HG03571 (cell line): ENCODE results near the gene RETSAT.
"Not testable (repeated sequence)": the region's sequence is repeated elsewhere in the genome, so short reads cannot be mapped to it uniquely, and the experiment has no call there.

ENCODE experiments used
- ATAC-seq: cut with Tn5 transposase; IDR thresholded peaks from one replicate; pipeline ENCODE4 v1.9.1; 2021; ENCODE audit not compliant: unreplicated experiment

RETSAT gene

GRCh38 chr2:85354286-85355072, at the start of gene RETSAT, which contains the start of gene ELMOD3:
RETSAT (minus strand) TSS chr2:85354528; CDS start chr2:85354507, 21 bp downstream.
ELMOD3 (plus strand) TSS chr2:85354769; CDS start chr2:85357199, 2,430 bp downstream.
- ATAC-seq: peak; percentile 96

DNA sequence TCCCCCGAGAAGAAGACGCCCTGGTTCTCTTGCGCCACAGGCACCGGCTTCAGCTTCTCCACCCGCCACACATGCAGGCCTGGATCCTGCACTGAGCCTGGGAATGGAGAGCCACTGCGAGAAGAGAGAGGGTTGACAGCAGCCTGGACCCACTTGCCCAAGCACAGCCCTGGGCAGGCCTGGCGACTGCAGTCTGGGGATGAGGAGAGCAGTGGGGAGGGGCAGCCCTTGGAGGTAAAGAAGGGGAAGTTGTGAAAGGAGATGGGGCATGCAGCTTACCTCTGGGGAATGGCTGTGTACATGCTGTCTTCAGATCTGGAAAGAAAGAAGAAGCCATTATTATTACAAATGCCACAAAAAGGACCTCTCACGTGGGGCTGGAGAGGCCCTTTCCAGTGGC, 47.5 kb upstream of the RETSAT start:
- no peak for ATAC-seq

- ATAC-seq: no peak
These were observed 47.1 kb upstream of the RETSAT start for GRCh38 chr2:85401464-85401805.

GRCh38 chr2:85400541-85401463, 46.5 kb upstream of the RETSAT start:
- ATAC-seq: no peak

DNA sequence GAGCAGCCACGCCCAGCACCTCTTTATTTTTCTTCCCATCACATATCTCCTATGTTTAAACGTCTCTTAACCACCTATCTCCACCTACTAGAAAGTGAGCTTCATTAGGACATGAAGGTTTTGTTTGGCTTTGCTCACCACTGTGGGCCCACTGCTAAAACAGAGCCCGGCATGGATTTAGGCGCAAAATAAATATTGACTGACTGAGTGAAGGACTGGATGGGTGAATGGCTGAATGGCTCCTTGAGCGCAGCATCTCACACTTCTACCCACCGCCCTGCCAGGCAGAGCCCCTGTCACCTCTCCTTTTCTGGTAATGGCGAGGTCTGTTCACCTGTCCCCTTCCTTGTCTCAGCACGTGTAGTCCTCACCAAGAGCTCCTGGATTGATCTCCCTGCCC, 45.7 kb upstream of the RETSAT start:
- ATAC-seq: no peak

DNA sequence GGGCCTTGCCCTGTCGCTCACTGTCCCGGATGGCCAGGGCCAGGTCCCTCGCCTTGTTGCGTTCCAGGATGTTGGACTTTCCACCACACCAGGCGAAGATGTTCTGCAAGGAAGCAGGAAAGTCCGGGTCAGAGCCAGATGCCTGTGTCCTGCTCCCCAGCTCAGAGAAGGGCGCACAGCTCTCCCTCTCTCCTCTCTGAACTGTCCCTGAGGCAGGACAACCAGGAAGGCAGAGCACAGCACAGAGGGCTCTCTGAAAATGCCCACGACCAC, 44.8 kb upstream of the RETSAT start:
- no peak for ATAC-seq

DNA sequence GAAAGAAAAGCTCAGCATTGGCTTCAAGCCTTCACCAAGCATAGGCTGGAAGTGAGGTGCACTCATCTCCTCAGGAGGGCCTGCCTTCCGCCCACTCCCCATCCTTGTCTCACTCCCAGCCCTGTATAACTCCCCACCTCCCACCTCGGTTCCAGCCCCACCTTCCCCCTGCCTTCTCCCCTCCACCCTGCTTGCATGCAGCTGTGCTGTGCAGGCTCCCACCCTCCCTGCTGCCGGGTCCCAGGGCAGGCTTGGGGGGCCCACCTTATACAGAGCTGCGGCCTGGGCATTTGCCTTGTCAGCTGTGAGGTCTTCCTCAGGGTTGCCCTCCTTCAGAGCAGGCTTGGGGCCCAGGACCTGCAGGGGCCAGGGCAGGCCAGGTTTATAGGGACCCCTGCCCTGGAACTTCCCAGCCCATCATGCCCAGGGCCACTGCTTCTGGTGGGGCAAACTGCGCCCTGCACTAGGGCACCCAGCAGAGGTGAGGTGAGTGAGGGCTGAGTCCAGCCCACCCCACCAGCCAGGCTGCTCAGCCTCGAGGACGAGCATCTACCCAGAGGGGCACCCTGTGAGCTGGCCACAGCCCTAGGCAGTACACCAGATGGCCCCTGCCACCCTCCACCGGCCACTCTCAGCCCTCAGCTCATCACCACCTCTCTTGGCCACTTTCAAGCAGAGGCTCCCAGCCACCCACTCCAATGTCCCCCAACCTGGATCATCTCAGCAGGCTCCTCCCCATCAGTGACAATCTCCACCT, 44.3 kb upstream of the RETSAT start:
- ATAC-seq: no peak

GRCh38 chr2:85397925-85398331, 43.6 kb upstream of the RETSAT start:
- no peak for ATAC-seq

GRCh38 chr2:85396531-85397470, 42.5 kb upstream of the RETSAT start:
- ATAC-seq: no peak

DNA sequence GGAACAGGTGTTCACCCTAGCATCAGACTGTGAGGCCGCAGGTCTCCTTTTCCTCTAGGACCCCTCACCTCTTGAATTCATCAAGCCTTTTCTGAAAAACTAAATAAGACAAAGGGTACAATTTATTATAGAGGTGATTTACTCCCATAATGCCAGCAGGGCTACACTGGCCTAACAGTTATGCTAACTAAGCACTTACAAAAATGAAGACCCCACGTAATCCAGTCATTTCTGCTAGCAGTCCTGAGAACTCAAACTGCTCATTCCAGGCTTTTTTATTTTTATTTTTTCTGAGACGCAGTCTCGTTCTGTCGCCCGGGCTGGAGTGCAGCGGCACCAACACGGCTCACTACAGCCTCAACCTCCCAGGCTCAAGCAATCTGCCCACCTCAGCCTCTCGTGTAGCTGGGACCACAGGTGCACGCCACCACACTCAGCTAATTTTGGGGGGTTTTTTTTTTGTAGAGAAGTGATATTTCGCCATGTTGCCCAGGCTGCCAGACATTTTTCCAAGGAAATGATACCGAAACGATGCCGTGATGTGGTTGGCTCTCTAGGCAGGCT, 41.7 kb upstream of the RETSAT start:
- ATAC-seq: no peak

DNA sequence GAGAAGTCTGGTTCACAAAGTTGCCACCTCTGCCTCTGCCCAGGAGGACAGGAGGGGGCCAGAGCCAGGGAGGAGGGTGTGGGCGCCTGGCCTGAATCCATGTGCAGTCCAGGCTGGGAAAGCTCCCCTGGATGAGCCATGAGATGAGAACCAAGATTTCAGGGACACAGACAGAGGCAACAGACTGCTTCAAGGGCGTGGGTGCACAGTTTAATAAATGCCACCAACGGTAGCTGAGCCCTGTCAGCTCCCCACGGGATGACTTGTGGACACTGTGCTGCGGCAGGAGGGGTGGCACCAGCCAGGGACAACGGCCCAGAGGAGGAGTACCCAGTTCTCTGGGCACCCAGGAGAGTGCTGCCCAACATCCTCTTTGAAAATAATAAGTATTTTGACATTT, 40.6 kb upstream of the RETSAT start:
- ATAC-seq: no peak

GRCh38 chr2:85394261-85394681, 39.9 kb upstream of the RETSAT start:
- ATAC-seq: no peak

GRCh38 chr2:85393836-85394235, 39.5 kb upstream of the RETSAT start:
- no peak for ATAC-seq

- ATAC-seq: no peak
These were observed 36.8 kb upstream of the RETSAT start for GRCh38 chr2:85390941-85391669.

DNA sequence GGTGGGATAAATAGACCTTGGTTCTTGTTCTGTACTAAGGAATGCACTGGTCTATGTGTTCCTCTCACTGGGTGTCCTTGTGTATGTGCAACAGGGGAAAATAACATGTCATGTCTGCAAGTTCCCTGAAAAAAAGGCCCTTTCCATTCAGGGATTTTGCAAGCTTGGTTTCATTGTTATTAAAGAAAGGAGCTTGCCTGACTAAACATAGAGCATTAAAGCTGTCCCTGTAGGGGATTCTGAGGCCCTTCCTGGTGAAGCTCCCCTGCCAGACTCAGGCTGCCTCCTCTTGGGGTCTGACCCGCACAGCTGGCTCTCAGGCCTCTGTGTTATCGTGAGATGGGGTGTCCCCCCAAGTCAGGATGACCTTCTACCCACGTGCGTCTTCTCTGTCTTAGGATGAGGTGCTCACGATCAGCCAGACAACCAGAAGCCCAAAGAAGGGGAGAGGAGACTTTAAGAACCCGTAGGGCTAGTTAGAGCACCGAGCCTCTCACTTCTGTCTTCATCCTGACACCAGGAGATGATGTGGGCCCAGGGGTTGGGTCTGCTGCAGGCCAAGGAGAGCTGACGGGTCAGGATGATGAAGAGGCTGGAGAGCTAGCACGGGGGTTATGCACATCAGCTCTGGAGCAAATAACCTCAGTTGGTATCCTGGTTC, 34.7 kb upstream of the RETSAT start:
- no peak for ATAC-seq

DNA sequence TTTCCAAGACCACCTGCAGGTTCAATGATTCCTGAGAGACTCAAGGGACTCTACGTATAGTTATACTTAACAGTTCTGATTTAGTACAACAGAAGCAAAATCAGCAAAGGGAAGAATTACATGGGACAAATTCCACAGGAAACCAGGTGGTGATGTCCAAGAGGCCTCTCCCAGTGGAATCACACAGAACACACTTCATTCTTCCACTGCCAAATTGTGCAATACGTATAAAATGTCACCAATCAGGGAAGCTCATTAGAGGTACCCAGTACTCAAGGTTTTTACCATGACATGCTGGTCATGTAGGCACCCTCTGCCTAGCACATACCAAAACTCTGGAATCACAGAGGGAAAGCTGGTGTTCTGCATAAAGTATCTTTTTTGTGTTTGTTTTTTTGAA, 33.4 kb upstream of the RETSAT start:
- ATAC-seq: no peak

GRCh38 chr2:85385746-85386145, 31.4 kb upstream of the RETSAT start:
- no peak for ATAC-seq

DNA sequence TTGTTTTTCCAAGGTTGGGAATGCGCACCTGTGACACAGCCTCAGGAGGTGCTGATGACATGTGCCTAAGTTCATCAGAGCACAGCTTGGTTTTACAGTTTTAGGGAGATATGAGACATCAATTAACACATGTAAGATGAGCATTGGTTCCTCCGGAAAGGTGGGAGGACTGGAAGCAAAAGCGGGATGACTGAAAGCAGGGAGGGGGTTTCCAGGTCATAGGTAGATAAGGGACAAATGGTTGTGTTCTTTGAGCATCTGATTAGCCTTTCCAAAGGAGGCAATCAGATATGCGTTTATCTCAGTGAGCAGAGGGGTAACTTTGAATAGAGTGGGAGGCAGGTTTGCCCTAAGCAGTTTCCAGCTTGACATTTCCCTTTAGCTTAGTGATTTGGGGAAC, 29.5 kb upstream of the RETSAT start:
- ATAC-seq: no peak

- ATAC-seq: not testable (repeated sequence)
These were observed 28.8 kb upstream of the RETSAT start for GRCh38 chr2:85383151-85383550.
